GM12801 (cell line): ENCODE results near the gene TRUB2.

Experiments used
- TF ChIP-seq, protein P1 (sequence below): IDR thresholded peaks from one replicate; pipeline ENCODE4 v1.5.1; 2011; ENCODE audit warnings: control low read depth; ENCODE audit not compliant: insufficient read length; ENCODE audit errors: extremely low read depth

Gene TRUB2

DNA sequence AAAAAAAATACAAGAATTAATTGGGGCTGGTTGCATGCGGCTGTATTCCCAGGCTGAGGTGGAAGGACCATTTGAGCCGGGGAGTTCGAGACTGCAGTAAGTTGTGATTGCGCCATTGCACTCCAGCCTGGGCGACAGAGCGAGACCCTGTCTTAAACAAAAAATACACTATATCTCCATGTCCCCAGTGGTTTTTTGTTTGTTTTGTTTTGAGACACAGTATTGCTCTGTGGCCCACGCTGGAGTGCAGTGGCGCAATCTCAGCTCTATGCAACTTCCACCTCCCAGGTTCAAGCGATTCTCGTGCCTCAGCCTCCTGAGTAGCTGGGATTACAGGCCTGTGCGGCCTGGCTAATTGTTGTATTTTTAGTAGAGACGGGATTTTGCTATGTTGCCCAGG lies 1.5 kb upstream of the TRUB2 start:
- TF ChIP-seq, protein P1, sequence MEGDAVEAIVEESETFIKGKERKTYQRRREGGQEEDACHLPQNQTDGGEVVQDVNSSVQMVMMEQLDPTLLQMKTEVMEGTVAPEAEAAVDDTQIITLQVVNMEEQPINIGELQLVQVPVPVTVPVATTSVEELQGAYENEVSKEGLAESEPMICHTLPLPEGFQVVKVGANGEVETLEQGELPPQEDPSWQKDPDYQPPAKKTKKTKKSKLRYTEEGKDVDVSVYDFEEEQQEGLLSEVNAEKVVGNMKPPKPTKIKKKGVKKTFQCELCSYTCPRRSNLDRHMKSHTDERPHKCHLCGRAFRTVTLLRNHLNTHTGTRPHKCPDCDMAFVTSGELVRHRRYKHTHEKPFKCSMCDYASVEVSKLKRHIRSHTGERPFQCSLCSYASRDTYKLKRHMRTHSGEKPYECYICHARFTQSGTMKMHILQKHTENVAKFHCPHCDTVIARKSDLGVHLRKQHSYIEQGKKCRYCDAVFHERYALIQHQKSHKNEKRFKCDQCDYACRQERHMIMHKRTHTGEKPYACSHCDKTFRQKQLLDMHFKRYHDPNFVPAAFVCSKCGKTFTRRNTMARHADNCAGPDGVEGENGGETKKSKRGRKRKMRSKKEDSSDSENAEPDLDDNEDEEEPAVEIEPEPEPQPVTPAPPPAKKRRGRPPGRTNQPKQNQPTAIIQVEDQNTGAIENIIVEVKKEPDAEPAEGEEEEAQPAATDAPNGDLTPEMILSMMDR, result no peak

DNA sequence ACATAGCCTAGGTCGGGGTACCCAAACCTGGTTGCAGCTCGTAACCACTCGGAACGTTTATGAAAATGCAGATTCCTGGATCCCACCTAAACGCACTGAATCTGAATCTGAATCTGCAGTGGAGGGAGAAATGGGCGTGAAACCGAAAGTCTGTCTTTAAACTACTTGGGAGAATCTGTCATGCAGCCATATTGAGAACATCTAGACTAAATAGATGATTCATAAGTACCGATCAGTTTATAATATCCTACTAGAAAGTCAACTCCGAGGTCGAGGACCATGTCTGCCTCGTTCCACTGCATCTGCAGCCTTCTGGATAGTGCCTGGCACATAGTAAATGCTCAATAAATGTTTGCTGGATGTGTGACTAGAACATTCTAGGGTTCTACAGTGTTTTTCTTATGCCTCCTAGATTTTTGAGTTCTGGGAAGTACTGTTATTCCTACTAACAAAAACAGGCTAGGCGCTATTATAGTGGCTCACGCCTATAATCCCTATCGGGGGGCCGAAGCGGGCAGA lies 1.0 kb upstream of the TRUB2 start:
- TF ChIP-seq, protein P1, result no peak

DNA sequence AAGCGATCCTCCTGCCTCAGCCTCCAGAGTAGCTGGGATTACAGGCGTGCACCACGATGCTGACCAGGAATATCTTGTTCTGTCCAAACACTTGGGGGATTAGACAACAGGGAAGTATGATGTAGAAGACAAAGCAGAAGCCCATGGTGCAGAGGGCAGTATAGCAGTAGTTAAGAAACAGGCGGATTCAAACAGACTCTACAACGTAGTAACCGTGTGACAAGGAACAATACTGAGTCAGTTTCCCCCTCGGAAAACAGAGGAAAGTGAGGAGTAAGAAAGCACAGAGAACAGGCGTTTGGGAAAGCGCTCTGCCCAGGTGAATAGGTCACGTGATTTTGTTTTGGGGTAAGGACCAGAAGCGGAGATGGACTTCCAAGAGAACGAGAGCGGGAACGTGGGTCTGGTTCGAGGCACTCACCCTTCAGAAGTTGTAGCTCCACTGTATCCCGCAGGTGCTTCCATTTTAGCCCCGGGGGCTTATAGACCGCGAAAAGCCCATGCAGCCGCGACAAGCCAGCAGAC lies 306 bp downstream of the TRUB2 start:
- TF ChIP-seq, protein P1, result no peak

DNA sequence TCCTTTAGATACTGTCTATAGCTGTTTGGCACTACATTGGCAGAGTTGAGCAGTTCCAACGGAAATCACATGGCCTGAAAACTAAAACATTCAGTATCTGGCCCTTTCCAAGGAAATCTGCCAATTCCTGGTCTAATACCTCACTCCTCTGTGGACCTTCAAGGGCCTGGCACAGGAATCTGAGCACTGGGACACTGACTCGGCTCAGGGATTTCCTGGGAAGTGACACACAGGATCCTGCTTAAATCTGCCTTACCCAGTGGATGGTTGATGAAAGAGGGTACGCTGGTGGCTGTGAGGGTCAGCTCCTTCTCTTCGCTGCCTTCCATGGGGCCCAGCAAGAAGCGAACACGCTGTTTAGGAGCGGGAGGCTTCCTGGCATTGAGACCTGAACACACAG lies 904 bp downstream of the TRUB2 start:
- TF ChIP-seq, protein P1, result no peak

DNA sequence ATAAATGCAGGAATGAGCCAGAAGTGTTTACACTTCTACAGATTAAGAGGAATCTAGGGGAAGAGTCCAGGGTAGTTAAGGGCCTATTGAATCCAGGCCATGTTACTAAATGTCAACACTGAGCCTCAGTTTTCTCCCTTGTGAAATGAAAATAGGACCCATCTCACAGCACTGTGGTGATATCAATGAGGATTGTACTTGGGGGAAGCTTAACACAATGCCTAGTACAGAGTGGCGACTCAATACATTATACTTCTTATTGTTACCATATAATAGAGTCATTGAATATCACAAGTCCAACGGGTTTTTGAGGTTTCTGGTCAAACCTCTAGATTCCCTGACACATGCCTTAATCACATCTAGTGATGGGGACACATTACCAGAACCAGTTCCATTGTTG lies 4.6 kb downstream of the TRUB2 start:
- TF ChIP-seq, protein P1, result no peak

DNA sequence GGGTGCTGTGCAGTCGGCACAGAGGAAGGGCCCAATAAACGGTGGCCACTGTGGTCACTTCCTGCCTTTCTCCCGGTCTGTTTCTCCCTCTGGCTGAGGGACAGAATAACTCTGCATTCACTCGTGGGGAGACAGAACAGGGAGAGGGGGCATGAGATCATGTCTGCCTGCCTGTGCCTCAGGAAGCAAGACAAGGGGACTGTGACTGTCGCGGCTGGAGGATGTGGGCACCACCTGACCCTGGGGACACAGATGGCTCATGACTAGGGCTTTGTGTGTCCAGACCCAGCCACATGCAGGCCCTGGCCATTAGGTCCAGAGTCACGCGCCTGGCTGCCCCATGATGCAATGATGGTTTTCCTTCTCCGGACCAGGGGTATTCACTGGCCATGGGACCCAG lies 5.8 kb downstream of the TRUB2 start:
- TF ChIP-seq, protein P1, result no peak

DNA sequence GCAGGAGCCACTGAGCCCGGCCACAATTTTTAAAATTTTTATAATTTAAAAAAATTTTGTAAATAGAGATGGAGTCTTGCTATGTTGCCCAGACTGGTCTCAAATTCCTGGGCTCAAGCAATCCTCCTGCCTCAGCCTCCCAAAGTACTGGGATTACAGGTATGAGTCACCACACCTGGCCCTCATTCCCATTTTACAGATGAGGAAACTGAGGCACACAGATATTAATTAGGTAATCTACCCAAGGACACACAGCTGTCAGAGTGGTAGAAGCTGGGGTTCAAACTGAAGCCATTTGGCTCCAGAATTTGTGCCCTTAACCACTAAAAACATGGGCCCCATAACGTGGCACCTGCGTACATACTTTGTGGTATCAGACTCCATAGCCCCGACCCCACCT lies 7.5 kb downstream of the TRUB2 start:
- TF ChIP-seq, protein P1, result no peak
